Right lobe of liver (tissue), 4 donors: Measurements from ENCODE around the gene C1orf210.

Experiments
- POLR2A ChIP-seq: fragments of 450-650 bp; IDR thresholded peaks from one replicate; pipeline ENCODE4 v1.6.1; 2017; ENCODE audit warnings: antibody characterized with exemption, mild to moderate bottlenecking
- TF ChIP-seq, protein P1 (sequence below), 4 donors: fragments of 200-600 bp in 3 of 4; fragments of 450-650 bp in 1 of 4; IDR thresholded peaks; one replicate each; pipeline versions ENCODE4 v1.5.1 to v1.8.0; 2016 to 2022; ENCODE audit warnings: antibody characterized with exemption in 4 of 4, mild to moderate bottlenecking in 2 of 4
- donor health status: DM: no; HTN: no; CAD: no.
- donor health status: DM: no; HTN: no; CAD: no.
- donor health status: DM: no; HTN: yes; CAD: no.

DNA sequence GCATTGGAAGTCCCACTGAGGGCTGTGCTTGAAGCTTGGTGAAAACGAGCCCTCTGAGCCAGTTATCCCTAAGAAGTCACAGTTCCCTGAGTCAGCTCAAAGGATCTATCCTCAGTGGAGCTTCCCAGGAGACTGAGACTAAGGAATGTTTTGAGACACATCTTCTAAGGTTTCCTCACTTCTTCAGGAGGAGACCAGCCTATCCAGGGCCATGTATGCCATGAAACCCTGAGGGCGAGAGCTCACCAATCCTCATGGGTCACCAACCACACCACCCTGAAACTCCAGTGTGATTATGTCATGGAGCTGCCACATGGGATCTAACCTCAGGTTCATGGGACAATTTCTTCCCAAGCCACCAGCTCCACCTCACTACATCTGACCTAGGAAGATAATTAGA lies 7.8 kb upstream of the C1orf210 start:
- TF ChIP-seq, protein P1, sequence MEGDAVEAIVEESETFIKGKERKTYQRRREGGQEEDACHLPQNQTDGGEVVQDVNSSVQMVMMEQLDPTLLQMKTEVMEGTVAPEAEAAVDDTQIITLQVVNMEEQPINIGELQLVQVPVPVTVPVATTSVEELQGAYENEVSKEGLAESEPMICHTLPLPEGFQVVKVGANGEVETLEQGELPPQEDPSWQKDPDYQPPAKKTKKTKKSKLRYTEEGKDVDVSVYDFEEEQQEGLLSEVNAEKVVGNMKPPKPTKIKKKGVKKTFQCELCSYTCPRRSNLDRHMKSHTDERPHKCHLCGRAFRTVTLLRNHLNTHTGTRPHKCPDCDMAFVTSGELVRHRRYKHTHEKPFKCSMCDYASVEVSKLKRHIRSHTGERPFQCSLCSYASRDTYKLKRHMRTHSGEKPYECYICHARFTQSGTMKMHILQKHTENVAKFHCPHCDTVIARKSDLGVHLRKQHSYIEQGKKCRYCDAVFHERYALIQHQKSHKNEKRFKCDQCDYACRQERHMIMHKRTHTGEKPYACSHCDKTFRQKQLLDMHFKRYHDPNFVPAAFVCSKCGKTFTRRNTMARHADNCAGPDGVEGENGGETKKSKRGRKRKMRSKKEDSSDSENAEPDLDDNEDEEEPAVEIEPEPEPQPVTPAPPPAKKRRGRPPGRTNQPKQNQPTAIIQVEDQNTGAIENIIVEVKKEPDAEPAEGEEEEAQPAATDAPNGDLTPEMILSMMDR (IDR thresholded peaks at IDR 0.05): no peak
- TF ChIP-seq POLR2A: no peak
